Neural progenitor cell (in vitro differentiated cells): ENCODE results near the gene PRDM16. TPM values are rescaled to one million over a fixed set of nuclear protein-coding genes. Genes with fewer than 3 reads are reported as not detected.

ENCODE experiments used
- DNase-seq: peaks from one replicate; pipeline ENCODE4 v3.0.0-alpha.2; 2016; ENCODE audit warnings: low spot score
- H2AFZ ChIP-seq: fragments of 200-600 bp; sonication (generic); replicated peaks from 2 replicates; pipeline ENCODE4 v1.6.1; 2016; ENCODE audit warnings: antibody characterized with exemption
- H3F3A ChIP-seq: fragments of 200-600 bp; sonication (generic); 2 replicates; pipeline ENCODE4 v1.6.1; 2016; ENCODE audit warnings: antibody characterized with exemption, low read depth
- H3K27ac ChIP-seq: fragments of 200-600 bp; sonication (generic); 2 replicates; pipeline ENCODE4 v1.5.1; 2016; ENCODE audit warnings: mild to moderate bottlenecking
- H3K27me3 ChIP-seq: fragments of 200-600 bp; sonication (generic); 2 replicates; pipeline ENCODE4 v1.6.1; 2016; ENCODE audit warnings: mild to moderate bottlenecking, moderate library complexity
- H3K36me3 ChIP-seq: fragments of 200-600 bp; sonication (generic); 2 replicates; pipeline ENCODE4 v1.5.1; 2016
- H3K4me1 ChIP-seq: fragments of 200-600 bp; sonication (generic); 2 replicates; pipeline ENCODE4 v1.6.1; 2016; ENCODE audit warnings: mixed run types
- H3K4me2 ChIP-seq: fragments of 200-600 bp; sonication (generic); 2 replicates; pipeline ENCODE4 v1.6.1; 2016
- H3K4me3 ChIP-seq: fragments of 200-600 bp; sonication (generic); 2 replicates; pipeline ENCODE4 v1.5.1; 2016
- H3K79me2 ChIP-seq: fragments of 200-600 bp; sonication (generic); 2 replicates; pipeline ENCODE4 v1.6.1; 2016; ENCODE audit warnings: low read depth
- H3K9ac ChIP-seq: fragments of 200-600 bp; sonication (generic); 2 replicates; pipeline ENCODE4 v1.6.1; 2016
- H3K9me3 ChIP-seq: fragments of 200-600 bp; sonication (generic); 2 replicates; pipeline ENCODE4 v1.5.1; 2016; ENCODE audit warnings: low read depth
- H4K20me1 ChIP-seq: fragments of 200-600 bp; sonication (generic); 2 replicates; pipeline ENCODE4 v1.6.1; 2016; ENCODE audit warnings: low read depth
- H3K27ac Mint-ChIP-seq: 3 replicates; pipeline ENCODE4 v1.8.0; 2021; ENCODE audit warnings: mixed read lengths
- H3K27me3 Mint-ChIP-seq: 2 replicates; pipeline ENCODE4 v1.8.0; 2022; ENCODE audit warnings: low read depth, mild to moderate bottlenecking, inconsistent platforms, moderate library complexity, mixed read lengths; ENCODE audit not compliant: insufficient read depth
- H3K36me3 Mint-ChIP-seq: 3 replicates; pipeline ENCODE4 v1.8.0; 2021; ENCODE audit warnings: mixed read lengths
- H3K4me1 Mint-ChIP-seq: 3 replicates; pipeline ENCODE4 v1.8.0; 2021; ENCODE audit warnings: mixed read lengths
- H3K4me3 Mint-ChIP-seq: 3 replicates; pipeline ENCODE4 v1.8.0; 2021; ENCODE audit warnings: mild to moderate bottlenecking, moderate library complexity, mixed read lengths
- H3K9me3 Mint-ChIP-seq: 3 replicates; pipeline ENCODE4 v1.8.0; 2020; ENCODE audit warnings: mixed read lengths
- CTCF ChIP-seq: fragments of 200-600 bp; sonication (generic); IDR thresholded peaks from 2 replicates; pipeline ENCODE4 v1.5.1; 2017; ENCODE audit warnings: antibody characterized with exemption, mild to moderate bottlenecking
- EZH2 ChIP-seq: fragments of 200-600 bp; sonication (generic); IDR thresholded peaks from 2 replicates; pipeline ENCODE4 v1.6.1; 2017; ENCODE audit warnings: antibody characterized with exemption, mild to moderate bottlenecking, moderate library complexity
- EZH2phosphoT487 ChIP-seq: fragments of 200-600 bp; sonication (generic); IDR thresholded peaks from 2 replicates; pipeline ENCODE4 v1.6.1; 2017; ENCODE audit warnings: antibody characterized with exemption
- total RNA-seq: library from RNA; depleted of rRNA; stranded (reverse); fragments of >200 nt; gene quantifications from 2 replicates; pipeline ENCODE4 v1.2.3, GENCODE V29; 2015; ENCODE audit warnings: low replicate concordance

Gene PRDM16
- total RNA-seq, 1 donor from 2014 or later = 1.9 TPM

GRCh38 chr1:3245768-3246167 lies 176.8 kb downstream of the PRDM16 start:
- Histone ChIP-seq H3K4me3 (no peak overlapping the region), H3K79me2 (no peaks in the 10 kb centered on the region), H3K4me1 (peaks cover 41% of the 10 kb centered on the region), H3K36me3 (no peaks in the 10 kb centered on the region), H3F3A (peaks cover 39% of the 10 kb centered on the region), H3K9ac (no peak overlapping the region), H3K27ac (no peak overlapping the region), H3K4me2 (no peak overlapping the region), H2AFZ (no peak overlapping the region), H4K20me1 (peaks cover 20% of the 10 kb centered on the region), H3K9me3 (no peaks in the 10 kb centered on the region), H3K27me3 (peaks cover 21% of the 10 kb centered on the region)
- no peaks in the 10 kb centered on the region for H3K9me3 Mint-ChIP-seq
- TF ChIP-seq CTCF (no peak), EZH2 (no peak), EZH2phosphoT487 (no peak)
- peaks cover 16% of the 10 kb centered on the region for H3K27me3 Mint-ChIP-seq
- H3K4me1 Mint-ChIP-seq = peaks cover 61% of the 10 kb centered on the region
- DNase-seq = no peak
- H3K36me3 Mint-ChIP-seq = peaks cover 2% of the 10 kb centered on the region
- peak overlapping the region; percentile 22 for H3K4me3 Mint-ChIP-seq
- H3K27ac Mint-ChIP-seq = peak overlapping the region; percentile 99

- no peak overlapping the region for H3K27ac Mint-ChIP-seq
- no peak for DNase-seq
- H3K4me3 ChIP-seq = no peak overlapping the region
- peaks cover 2% of the 10 kb centered on the region for H3K36me3 Mint-ChIP-seq
- H3F3A ChIP-seq = peaks cover 40% of the 10 kb centered on the region
- H3K9me3 ChIP-seq = no peaks in the 10 kb centered on the region
- H3K9me3 Mint-ChIP-seq = no peaks in the 10 kb centered on the region
- peaks cover 21% of the 10 kb centered on the region for H3K27me3 ChIP-seq
- H3K4me1 Mint-ChIP-seq = peaks cover 65% of the 10 kb centered on the region
- H3K4me2 ChIP-seq = no peak overlapping the region
- H3K36me3 ChIP-seq = no peaks in the 10 kb centered on the region
- no peaks in the 10 kb centered on the region for H3K79me2 ChIP-seq
- no peak overlapping the region for H2AFZ ChIP-seq
- no peak overlapping the region for H3K4me3 Mint-ChIP-seq
- H3K27ac ChIP-seq = no peak overlapping the region
- no peak overlapping the region for H3K9ac ChIP-seq
- peaks cover 46% of the 10 kb centered on the region for H3K4me1 ChIP-seq
- peaks cover 20% of the 10 kb centered on the region for H4K20me1 ChIP-seq
- peaks cover 16% of the 10 kb centered on the region for H3K27me3 Mint-ChIP-seq
- TF ChIP-seq EZH2phosphoT487 = no peak
- no peak for TF ChIP-seq CTCF
- no peak for TF ChIP-seq EZH2
These were observed 177.2 kb downstream of the PRDM16 start for GRCh38 chr1:3246251-3246650.

- H3K36me3 Mint-ChIP-seq = peaks cover 2% of the 10 kb centered on the region
- H3K4me1 ChIP-seq = peaks cover 59% of the 10 kb centered on the region
- peak; percentile 43 for TF ChIP-seq EZH2
- no peak for TF ChIP-seq CTCF
- H3K4me3 ChIP-seq = peak overlapping the region; percentile 33
- H3K79me2 ChIP-seq = no peaks in the 10 kb centered on the region
- no peak overlapping the region for H2AFZ ChIP-seq
- no peaks in the 10 kb centered on the region for H3K9me3 Mint-ChIP-seq
- peaks cover 13% of the 10 kb centered on the region for H3K27me3 Mint-ChIP-seq
- peak; percentile 60 for DNase-seq
- peaks cover 40% of the 10 kb centered on the region for H3F3A ChIP-seq
- H3K27ac ChIP-seq = no peak overlapping the region
- no peak overlapping the region for H3K9ac ChIP-seq
- peaks cover 20% of the 10 kb centered on the region for H4K20me1 ChIP-seq
- peak overlapping the region; percentile 73 for H3K4me3 Mint-ChIP-seq
- H3K27me3 ChIP-seq = peaks cover 21% of the 10 kb centered on the region
- peaks cover 68% of the 10 kb centered on the region for H3K4me1 Mint-ChIP-seq
- peak overlapping the region; percentile 95 for H3K27ac Mint-ChIP-seq
- peak overlapping the region; percentile 74 for H3K4me2 ChIP-seq
- no peaks in the 10 kb centered on the region for H3K36me3 ChIP-seq
- no peaks in the 10 kb centered on the region for H3K9me3 ChIP-seq
These were observed 178.6 kb downstream of the PRDM16 start for GRCh38 chr1:3247521-3248121.
